HG03520 (cell line): Measurements from ENCODE around the gene ATXN7L1.
"Not testable (repeated sequence)": the region's sequence is repeated elsewhere in the genome, so short reads cannot be mapped to it uniquely, and the experiment has no call there.

Source experiments
- ATAC-seq: cut with Tn5 transposase; IDR thresholded peaks from one replicate; pipeline ENCODE4 v1.9.1; 2021; ENCODE audit warnings: mild to moderate bottlenecking, moderate library complexity; ENCODE audit not compliant: unreplicated experiment

Gene ATXN7L1

GRCh38 chr7:105712877-105713276 lies 163.5 kb downstream of the ATXN7L1 start:
- ATAC-seq: no peak

GRCh38 chr7:105711726-105712402 lies 164.5 kb downstream of the ATXN7L1 start:
- ATAC-seq: no peak

DNA sequence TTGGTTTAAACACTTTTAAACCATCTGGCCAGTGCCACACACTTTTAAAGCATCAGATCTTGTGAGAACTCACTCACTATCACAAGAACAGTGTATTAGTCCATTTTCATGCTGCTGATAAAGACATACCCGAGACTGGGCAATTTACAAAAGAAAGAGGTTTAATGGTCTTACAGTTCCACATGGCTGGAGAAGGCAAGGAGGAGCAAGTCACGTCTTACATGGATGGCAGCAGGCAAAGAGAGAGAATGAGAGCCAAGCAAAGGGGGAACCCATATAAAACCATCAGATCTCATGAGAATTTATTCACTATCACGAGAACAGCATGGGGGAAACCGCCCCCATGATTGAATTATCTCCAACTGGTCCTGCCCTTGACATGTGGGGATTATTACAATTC lies 165.7 kb downstream of the ATXN7L1 start:
- ATAC-seq: not testable (repeated sequence)

GRCh38 chr7:105708763-105709080 lies 167.7 kb downstream of the ATXN7L1 start:
- no peak for ATAC-seq

DNA sequence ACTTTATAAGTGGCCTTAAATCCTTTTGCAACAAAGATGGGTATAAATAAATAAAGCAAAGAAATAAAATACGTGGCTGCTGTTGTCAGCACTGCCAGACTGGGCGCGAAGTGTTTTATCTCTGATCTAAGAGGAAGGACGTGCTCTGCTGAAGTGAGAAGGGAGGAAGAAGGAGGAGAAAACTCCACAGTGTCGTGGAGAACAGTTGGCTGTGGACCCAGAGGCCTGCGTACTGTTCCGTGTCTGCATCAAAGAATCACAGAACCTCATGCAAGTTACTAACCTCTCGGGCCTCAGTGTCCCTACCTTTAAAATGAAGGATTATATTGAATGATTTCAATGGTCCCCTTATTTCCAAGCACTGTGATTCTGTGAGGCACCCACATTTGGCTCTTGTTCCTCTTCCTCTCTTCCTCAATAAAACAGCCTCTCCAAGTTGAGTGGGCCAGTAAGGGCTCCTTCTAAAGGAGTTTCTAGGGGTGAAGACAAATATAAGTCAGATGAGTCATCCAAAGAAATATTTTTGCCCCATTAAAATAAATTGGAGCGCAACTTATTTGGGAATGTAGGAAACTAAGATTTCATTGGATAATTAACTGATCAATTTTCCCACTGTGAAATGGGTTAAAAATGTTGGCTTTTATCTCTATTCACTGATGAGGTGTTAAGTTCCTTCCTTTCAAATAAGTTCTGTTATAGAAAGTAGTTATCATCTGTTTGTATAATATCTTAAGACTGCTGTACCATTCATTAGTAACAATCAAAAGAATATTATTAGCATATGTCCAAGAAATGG lies 168.2 kb downstream of the ATXN7L1 start:
- ATAC-seq: no peak

- no peak for ATAC-seq
Observed at GRCh38 chr7:105707381-105707780, 169.0 kb downstream of the ATXN7L1 start.

- no peak for ATAC-seq
Observed at GRCh38 chr7:105705427-105705826, 171.0 kb downstream of the ATXN7L1 start.

- ATAC-seq: no peak
Observed at GRCh38 chr7:105703207-105703930, 173.0 kb downstream of the ATXN7L1 start.

GRCh38 chr7:105699568-105700236 lies 176.7 kb downstream of the ATXN7L1 start:
- ATAC-seq: no peak

DNA sequence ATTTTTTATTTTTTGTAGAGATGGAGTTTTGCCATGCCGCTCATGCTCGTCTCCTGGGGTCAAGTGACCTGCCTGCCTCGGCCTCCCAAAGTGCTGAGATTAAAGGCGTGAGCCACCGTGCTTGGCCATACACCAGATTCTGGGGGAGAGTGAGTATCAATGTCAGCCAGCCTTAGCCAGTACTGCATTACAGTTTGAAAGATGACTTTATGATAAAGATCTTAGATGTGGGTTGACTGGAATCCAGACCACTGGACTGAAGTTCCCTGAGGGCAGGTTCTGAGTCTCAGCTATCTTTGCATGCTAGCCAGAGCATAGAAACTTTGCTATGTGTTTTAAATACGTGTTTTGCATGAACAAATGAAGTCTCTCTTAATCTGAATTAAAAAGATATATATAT lies 177.9 kb downstream of the ATXN7L1 start:
- no peak for ATAC-seq

- no peak for ATAC-seq
Observed at GRCh38 chr7:105697753-105698152, 178.6 kb downstream of the ATXN7L1 start.

DNA sequence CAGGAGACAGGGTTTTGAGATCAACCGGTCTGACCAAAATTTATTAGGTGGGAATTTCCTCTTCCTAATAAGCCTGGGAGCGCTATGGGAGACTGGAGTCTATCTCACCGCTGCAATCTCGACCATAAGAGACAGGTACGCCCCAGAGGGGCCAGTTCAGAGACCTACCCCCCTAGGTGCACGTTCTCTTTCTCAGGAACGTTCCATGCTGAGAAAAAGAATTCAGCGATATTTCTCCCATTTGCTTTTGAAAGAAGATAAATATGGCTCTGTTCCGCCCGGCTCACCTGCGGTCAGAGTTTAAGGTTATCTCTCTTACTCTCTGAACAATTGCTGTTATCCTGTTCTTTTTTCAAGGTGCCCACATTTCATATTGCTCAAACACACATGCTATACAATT lies 179.2 kb downstream of the ATXN7L1 start:
- not testable (repeated sequence) for ATAC-seq

GRCh38 chr7:105693576-105693975 lies 182.8 kb downstream of the ATXN7L1 start:
- no peak for ATAC-seq

GRCh38 chr7:105691680-105692564 lies 184.5 kb downstream of the ATXN7L1 start:
- no peak for ATAC-seq

DNA sequence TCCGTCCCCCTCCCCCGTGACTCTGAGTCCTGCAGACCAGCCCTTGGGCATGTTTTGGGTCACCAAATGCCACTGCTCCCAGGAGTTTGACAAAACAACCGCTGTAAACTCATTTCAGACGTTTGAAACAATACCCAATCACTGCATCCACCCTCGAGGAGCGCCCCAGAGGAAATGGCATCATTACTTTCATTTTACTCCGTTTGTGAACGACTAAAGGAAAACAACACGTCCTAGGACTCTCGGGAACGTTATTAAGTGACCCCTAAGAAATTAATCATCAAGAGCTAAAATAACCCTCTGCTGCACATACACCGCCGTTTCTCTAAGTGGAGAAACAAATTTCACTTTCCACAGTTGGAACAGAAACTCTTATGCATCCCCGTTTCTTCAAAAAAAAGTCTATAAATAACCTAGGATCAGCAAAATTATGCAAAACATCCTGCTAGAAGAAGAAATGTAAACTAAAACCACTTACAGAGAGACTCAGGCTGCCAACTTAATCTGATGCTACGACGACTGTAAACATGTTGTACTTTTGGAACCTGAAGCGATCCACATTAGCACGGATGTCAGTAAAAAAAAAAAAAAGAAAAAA lies 185.2 kb downstream of the ATXN7L1 start:
- ATAC-seq: no peak

- ATAC-seq: no peak
Observed at GRCh38 chr7:105690325-105690945, 186.0 kb downstream of the ATXN7L1 start.

DNA sequence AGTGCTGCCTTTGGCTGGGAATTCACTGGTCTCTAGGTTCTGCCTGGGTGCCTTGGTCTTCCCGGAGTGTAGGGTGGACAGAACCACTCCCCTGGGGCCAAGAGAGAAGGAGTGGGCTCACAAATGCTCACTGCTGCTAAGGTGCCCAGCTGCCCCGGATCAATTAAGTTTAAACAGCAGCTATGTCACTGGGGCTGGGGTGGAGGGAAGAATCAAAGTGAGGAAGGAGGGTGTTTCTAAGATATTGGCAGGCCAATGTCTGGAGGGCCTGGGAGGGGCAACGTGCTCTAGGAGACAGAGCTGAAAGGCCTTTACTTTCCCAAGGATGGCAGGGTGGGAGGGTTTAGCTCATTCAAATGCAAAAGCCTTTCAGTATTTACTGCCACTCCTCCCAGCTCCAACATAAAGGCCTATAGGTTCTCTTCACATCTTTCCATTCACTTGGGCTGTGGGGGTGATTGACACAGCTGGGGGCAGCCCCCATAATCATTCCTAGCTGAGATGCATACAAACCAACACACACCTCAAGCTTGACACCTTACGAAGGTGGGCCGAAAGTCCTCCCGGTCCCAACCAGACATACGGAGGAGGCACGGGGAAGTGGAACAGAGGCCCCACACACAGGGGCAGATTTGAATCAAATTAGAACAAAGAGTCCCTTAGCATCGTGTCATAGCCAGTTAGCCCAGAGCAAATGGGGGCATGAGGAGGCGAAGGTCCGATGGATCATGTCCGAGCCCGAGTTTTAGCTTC lies 187.2 kb downstream of the ATXN7L1 start:
- ATAC-seq: no peak

- no peak for ATAC-seq
Observed at GRCh38 chr7:105688617-105689016, 187.8 kb downstream of the ATXN7L1 start.

DNA sequence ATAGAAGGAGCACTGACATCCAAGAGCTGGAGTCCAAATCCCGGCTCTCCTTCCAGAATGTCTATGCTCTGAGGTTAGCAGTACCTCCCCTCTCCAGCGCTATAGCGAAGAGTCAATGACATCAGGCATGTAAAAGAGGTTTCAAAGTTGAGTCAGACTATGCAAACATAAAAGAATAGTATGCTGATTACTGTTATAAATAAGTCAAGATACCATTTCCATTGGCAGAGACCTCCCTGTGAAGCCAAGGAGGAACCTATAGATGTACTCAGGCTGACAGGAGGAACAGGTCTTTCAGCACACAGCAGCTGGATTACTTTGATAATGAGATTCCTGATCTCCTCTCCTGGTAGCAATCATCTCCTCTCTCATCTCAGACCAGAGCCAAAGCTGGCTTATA lies 191.2 kb downstream of the ATXN7L1 start:
- no peak for ATAC-seq
